Measurements from ENCODE around the gene MAGI2.
"Not testable (repeated sequence)": the region's sequence is repeated elsewhere in the genome, so short reads cannot be mapped to it uniquely, and the experiment has no call there.

The MAGI2 gene

DNA sequence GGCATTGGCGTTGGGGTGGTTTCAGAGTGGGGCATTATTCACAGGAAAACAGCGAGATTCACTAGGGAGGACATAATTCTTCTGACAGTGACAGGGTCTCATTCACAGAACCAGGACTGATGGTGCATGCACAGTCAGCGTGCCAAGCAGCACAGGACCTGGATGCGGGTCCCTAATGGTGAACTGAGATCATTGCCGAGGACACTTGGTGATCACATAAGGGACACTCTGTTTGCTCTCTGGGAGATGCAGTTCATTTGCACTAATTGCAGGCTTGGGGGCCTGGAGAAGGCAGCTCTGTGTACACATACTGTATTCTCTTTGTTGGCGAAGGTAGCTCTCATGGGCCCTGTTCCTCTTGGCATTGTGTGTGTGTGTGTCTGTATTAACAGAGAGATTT is 938.8 kb downstream of the MAGI2 start:
- no peak for DNase-seq

GRCh38 chr7:78510580-78511188 is 942.8 kb downstream of the MAGI2 start:
- DNase-seq = no peak

DNA sequence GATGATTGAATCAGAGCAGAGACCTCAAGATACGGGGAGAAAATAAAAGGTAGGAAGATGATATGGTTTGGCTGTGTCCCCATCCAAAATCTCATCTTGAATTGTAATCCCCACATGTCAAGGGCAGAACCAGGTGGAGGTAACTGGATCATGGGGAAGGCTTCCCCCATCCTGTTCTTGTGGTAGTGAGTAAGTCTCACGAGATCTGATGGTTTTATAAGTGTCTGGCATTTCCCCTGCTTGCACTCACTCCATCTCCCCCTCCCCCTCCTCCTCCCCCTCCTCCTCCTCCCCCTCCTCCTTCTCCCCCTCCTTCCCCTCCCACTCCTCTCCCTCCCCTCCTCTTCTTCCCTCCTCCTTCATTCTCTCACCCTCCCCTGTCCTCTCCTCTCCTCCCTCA is 950.2 kb downstream of the MAGI2 start:
- not testable (repeated sequence) for DNase-seq

DNA sequence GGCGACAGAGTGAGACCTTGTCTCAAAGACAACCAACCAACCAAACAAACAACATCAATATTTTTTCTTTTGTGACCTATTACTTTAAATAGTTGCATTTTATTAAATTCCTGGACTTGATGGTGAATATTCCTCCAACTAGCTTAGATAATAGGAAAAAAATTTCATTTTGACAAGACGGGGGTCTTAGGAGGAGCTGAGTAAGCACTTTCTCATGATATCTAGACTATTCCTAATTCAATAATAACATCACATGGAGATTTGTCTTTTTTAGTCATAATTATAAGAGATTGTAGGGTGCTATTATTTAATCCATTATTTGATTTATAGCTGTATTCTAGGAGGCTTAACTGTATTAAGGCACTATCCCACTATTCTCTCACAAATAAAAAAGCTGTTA is 952.4 kb downstream of the MAGI2 start:
- no peak for DNase-seq

- no peak for DNase-seq
These were observed 953.5 kb downstream of the MAGI2 start for GRCh38 chr7:78499971-78500370.

GRCh38 chr7:78499283-78499682 is 954.2 kb downstream of the MAGI2 start:
- no peak for DNase-seq

DNA sequence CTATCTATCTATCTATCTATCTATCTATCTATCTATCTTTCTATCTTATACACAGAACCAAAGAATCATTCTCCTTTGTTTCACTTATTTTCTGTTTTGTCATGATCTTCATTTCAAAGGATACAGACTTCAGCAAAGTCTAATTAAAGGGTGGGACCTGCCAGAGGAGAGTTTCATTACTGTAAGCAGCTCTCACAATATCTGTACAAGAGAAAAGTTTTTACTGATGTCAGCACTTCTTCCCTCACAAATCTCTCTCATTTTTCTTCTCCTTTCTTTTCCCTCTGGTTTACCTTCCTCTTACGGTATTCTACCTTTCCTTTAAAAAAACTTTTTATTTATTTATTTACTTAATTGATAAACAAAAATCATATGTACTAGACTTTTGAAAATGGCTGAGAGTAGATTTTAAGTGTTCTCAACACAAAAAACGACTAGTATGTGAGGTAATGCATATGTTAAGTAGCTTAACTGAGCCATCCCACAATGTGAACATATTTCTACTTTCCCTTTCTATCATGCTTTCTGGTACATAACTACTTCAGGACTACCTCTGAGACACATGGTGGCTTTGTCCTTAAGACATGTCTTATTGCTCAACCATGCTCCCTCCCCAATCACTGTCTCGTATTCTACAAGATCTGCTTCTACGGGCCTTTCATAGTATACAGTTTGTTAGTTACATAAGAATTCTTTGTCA is 955.6 kb downstream of the MAGI2 start:
- no peak for DNase-seq

DNA sequence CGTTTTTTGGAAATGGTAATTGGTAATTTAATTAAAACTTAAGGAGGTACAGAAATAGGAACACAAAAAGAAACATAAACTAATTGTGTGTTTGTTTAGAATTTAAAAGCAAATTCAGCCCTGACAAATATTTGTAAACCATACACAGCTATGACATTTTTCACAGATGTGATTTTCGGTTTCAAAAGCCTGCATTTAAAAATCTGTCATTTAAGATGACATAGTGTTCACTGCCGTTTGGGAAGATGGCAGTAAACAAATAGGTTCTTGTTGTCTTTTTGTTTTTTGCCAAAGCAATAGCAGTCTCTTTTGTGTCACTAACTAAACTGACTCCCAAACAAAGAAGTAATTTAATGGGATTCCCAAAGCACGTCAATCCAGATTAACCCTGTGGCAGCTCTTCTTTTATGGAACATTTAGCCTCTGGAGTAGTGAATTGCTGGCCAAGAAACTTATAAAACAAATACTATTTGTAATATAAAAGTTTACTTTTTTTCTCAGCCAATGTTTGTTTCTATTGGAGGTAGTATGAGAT is 957.3 kb downstream of the MAGI2 start:
- DNase-seq = no peak

- no peak for DNase-seq
These were observed 960.1 kb downstream of the MAGI2 start for GRCh38 chr7:78493401-78493800.

DNA sequence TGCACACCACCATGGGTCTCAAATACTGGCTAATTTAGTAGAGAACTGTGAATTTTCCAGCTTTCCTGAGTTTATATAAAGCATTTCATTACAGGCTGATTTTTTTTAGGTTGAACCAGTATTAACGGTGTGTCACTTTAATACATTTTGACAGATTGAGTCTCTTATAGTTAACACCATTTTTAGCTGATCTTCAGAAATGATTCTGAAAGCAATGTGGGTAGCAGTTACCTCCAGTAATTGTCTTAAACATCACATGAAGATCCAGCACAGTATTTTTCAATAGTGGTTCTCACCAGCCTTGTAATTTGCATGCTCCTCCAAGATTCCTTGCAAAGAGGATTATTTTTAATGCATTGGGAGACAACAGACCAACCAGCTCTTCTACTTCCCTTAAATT is 961.3 kb downstream of the MAGI2 start:
- no peak for DNase-seq

DNA sequence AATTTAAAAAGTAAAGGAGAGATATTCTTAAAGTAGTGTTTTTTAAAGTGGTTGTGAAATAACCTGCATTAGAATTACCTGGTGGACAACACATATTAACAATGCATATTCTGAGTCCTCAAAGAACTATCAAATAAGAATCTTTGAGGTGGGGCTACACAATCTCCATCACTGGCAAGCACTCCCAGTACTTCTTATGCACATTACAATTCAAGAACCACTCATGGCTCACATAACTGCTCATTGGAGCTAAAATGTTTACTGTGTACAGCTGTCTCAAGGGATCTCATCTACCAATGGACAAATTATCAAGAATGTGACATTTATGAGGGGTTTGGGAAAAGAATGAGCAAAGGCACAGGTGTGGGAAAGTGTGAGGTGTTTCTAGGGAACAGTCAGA is 962.9 kb downstream of the MAGI2 start:
- DNase-seq = no peak

- no peak for DNase-seq
These were observed 963.8 kb downstream of the MAGI2 start for GRCh38 chr7:78489476-78490240.

GRCh38 chr7:78487464-78487863 is 966.0 kb downstream of the MAGI2 start:
- no peak for DNase-seq

DNA sequence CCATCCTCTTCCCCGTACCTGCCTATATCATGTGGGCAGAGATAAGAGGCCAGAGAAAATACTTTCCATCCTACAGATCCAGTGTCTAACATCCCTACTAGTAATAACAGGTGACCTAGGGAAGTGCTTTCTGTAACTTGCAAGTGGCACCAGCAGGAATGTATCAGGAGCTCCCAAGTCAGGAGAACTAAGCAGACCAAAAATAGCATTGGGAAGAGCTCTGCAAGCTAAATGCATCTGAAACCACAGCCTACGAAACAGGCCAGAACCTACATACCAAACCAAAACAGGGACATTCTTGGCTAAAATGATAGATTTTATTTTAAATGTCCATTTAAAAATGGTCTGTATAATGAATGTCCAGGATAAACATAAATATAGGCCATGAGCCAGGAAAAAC is 974.1 kb downstream of the MAGI2 start:
- no peak for DNase-seq

- DNase-seq = no peak
These were observed 976.5 kb downstream of the MAGI2 start for GRCh38 chr7:78476851-78477405.

GRCh38 chr7:78473571-78474301 is 979.7 kb downstream of the MAGI2 start:
- no peak for DNase-seq

DNA sequence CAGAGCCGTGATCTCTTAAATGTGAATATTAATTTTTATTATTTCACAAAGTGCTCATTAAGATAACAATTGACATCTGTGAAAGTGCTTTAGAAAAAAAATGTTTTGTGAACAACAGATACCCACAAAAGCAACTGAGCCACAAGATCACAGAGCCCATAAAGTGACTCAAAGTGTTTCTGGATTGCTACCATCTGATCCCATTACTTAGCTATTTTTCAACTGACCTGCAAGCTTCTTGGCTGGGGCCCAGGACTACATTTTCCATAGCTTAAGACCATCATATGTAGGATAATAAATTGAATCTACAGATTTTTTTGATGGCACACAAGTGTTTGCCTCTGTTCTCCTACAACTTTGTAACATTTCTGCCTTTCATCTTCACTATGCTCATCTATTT is 980.4 kb downstream of the MAGI2 start:
- DNase-seq = no peak

- no peak for DNase-seq
These were observed 980.9 kb downstream of the MAGI2 start for GRCh38 chr7:78472519-78472918.

GRCh38 chr7:78465894-78466293 is 987.6 kb downstream of the MAGI2 start:
- DNase-seq = no peak

- DNase-seq = no peak
These were observed 990.4 kb downstream of the MAGI2 start for GRCh38 chr7:78463039-78463438.

GRCh38 chr7:78450706-78451105 is 1002.8 kb downstream of the MAGI2 start:
- no peak for DNase-seq

DNA sequence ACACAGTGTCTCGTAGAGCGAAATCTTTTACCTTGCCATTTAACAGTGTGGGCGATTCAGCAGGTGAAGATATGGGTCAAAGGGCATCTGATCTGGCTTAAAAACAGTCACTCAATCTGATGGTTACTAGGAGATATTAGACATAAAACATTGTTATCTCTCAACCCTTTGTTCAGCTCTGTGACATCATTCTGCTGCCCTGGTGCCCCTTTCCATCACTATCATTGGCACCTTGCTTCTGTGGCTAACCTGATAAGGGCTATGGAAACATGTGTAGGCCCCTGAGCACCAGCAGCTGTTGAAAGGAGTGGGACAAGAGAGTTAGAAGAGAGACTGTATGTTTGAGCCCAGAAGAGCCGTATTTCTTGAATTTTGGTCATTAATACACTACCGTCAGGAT is 1004.6 kb downstream of the MAGI2 start:
- DNase-seq = no peak

GRCh38 chr7:78444267-78444666 is 1009.2 kb downstream of the MAGI2 start:
- no peak for DNase-seq
